PC-9 (cell line): ENCODE data around the gene IL17RE. TPM values are rescaled to one million over a fixed set of nuclear protein-coding genes. Genes with fewer than 3 reads are reported as not detected.

Experiments used
- BruUV-seq: library from RNA; stranded (reverse); fragments of 400-500 nt; replicated peaks from 2 replicates; lab custom pipeline; 2021; lab: Mats Ljungman, UMichigan
- CTCF ChIA-PET: fragments of 300-600 bp; sonication (Branson Sonifier 250); formaldehyde crosslinking; loops from one replicate; lab custom pipeline; 2022; ENCODE audit warnings: antibody characterized with exemption; lab: Charles Lee
- POLR2A ChIA-PET: fragments of 300-600 bp; sonication (Branson Sonifier 250); formaldehyde crosslinking; loops from one replicate; lab custom pipeline; 2022; ENCODE audit warnings: antibody characterized with exemption; ENCODE audit not compliant: unreplicated experiment; lab: Charles Lee
- DNase-seq, 2 experiments: peaks; one replicate each; pipeline versions ENCODE4 v3.0.0 to v3.0.0-alpha.2; 2015 to 2022; ENCODE audit warnings: mixed read lengths in 1 of 2
- H2AFZ ChIP-seq: fragments of 200-600 bp; sonication (generic); 2 replicates; pipeline ENCODE4 v1.8.1; 2017; ENCODE audit warnings: antibody characterized with exemption
- H3F3A ChIP-seq: fragments of 200-600 bp; sonication (generic); 2 replicates; pipeline ENCODE4 v1.8.1; 2017; ENCODE audit warnings: antibody characterized with exemption, mild to moderate bottlenecking, low read depth; ENCODE audit not compliant: insufficient read depth
- H3K27ac ChIP-seq: fragments of 200-600 bp; sonication (generic); 2 replicates; pipeline ENCODE4 v1.6.1; 2016; ENCODE audit warnings: mixed run types
- H3K27me3 ChIP-seq: fragments of 200-600 bp; sonication (generic); 2 replicates; pipeline ENCODE4 v1.6.1; 2016; ENCODE audit warnings: low read depth, mixed run types; ENCODE audit not compliant: insufficient read depth
- H3K36me3 ChIP-seq: fragments of 200-600 bp; sonication (generic); 2 replicates; pipeline ENCODE4 v1.6.1; 2016; ENCODE audit warnings: low read depth, mixed run types
- H3K4me1 ChIP-seq: fragments of 200-600 bp; sonication (generic); replicated peaks from 2 replicates; pipeline ENCODE4 v1.6.1; 2016; ENCODE audit warnings: mixed run types; ENCODE audit not compliant: insufficient read depth
- H3K4me2 ChIP-seq: fragments of 200-600 bp; sonication (generic); 2 replicates; pipeline ENCODE4 v1.6.1; 2017; ENCODE audit warnings: mixed run types
- H3K4me3 ChIP-seq: fragments of 200-600 bp; sonication (generic); 2 replicates; pipeline ENCODE4 v1.6.1; 2016; ENCODE audit warnings: mixed run types
- H3K79me2 ChIP-seq: fragments of 200-600 bp; sonication (generic); 2 replicates; pipeline ENCODE4 v1.6.1; 2017; ENCODE audit warnings: low read depth, mixed run types
- H3K9me2 ChIP-seq: fragments of 200-600 bp; sonication (generic); 2 replicates; pipeline ENCODE4 v1.8.1; 2017; ENCODE audit warnings: mild to moderate bottlenecking; ENCODE audit not compliant: insufficient read depth
- H3K9me3 ChIP-seq: fragments of 200-600 bp; sonication (generic); 2 replicates; pipeline ENCODE4 v1.8.1; 2016; ENCODE audit warnings: low read depth; ENCODE audit not compliant: insufficient read depth
- H4K20me1 ChIP-seq: fragments of 200-600 bp; sonication (generic); 2 replicates; pipeline ENCODE4 v1.8.1; 2017; ENCODE audit not compliant: insufficient read depth
- CTCF ChIP-seq: fragments of 200-600 bp; sonication (generic); conservative IDR thresholded peaks from 2 replicates; pipeline ENCODE4 v1.6.1; 2017; ENCODE audit warnings: mixed run types, antibody characterized with exemption, mild to moderate bottlenecking, moderate library complexity
- EZH2 ChIP-seq: fragments of 200-600 bp; sonication (generic); IDR thresholded peaks from 2 replicates; pipeline ENCODE4 v1.8.0; 2017; ENCODE audit warnings: antibody characterized with exemption, low read depth
- intact Hi-C: fragments of 100-400 bp; cut with micrococcal nuclease; formaldehyde crosslinking; loops from one replicate; pipeline ENCODE4 v1.10.0; 2022; ENCODE audit not compliant: unreplicated experiment
- total RNA-seq: library from RNA; stranded (reverse); gene quantifications from 2 replicates; pipeline ENCODE4 v1.2.3, GENCODE V29; 2021

Gene IL17RE
- total RNA-seq, 1 experiment from 2014 or later: 23.8 TPM

- POLR2A ChIA-PET: interaction anchor here (0.6 kb wide), 1 partner anchor 524 kb away, joined by 4 read pairs; no protein-coding TSS in a partner anchor
- intact Hi-C loops: no loop called here
These were observed 16.3 kb upstream of the IL17RE start for GRCh38 chr3:9886328-9886727.

GRCh38 chr3:9887480-9887879 lies 15.2 kb upstream of the IL17RE start:
- no TSS peak for BruUV-seq
- no peak for TF ChIP-seq CTCF
- no peak for TF ChIP-seq EZH2
- no peaks in the 10 kb centered on the region for H4K20me1 ChIP-seq
- intact Hi-C loops: no loop called here
- H3K27me3 ChIP-seq: no peaks in the 10 kb centered on the region
- CTCF ChIA-PET: no interaction called here
- no peak overlapping the region for H2AFZ ChIP-seq
- H3K36me3 ChIP-seq: no peaks in the 10 kb centered on the region
- no peak overlapping the region for H3K27ac ChIP-seq
- POLR2A ChIA-PET: no interaction called here
- peaks cover 21% of the 10 kb centered on the region for H3K79me2 ChIP-seq
- H3F3A ChIP-seq: peaks cover 38% of the 10 kb centered on the region
- no peaks in the 10 kb centered on the region for H3K9me3 ChIP-seq
- H3K9me2 ChIP-seq: no peaks in the 10 kb centered on the region
- no peak overlapping the region for H3K4me3 ChIP-seq
- H3K4me1 ChIP-seq: peaks cover 33% of the 10 kb centered on the region
- DNase-seq: no peak
- no peak overlapping the region for H3K4me2 ChIP-seq

More at GRCh38 chr3:9886328-9886727, 16.3 kb upstream of the IL17RE start:
- Histone ChIP-seq H4K20me1 (no peaks in the 10 kb centered on the region), H3K79me2 (peaks cover 9% of the 10 kb centered on the region), H3K27me3 (no peaks in the 10 kb centered on the region), H3K4me3 (no peak overlapping the region), H3K27ac (no peak overlapping the region), H3K9me2 (no peaks in the 10 kb centered on the region), H3K36me3 (no peaks in the 10 kb centered on the region), H3K4me1 (peaks cover 27% of the 10 kb centered on the region), H3F3A (peaks cover 33% of the 10 kb centered on the region), H3K9me3 (no peaks in the 10 kb centered on the region), H3K4me2 (no peak overlapping the region), H2AFZ (no peak overlapping the region)
- CTCF ChIA-PET: no interaction called here
- no TSS peak for BruUV-seq
- no peak for DNase-seq
- TF ChIP-seq EZH2 (no peak), CTCF (no peak)

- H3F3A ChIP-seq: peaks cover 42% of the 10 kb centered on the region
- H3K36me3 ChIP-seq: peaks cover 10% of the 10 kb centered on the region
- no peaks in the 10 kb centered on the region for H4K20me1 ChIP-seq
- no peak for DNase-seq
- CTCF ChIA-PET: no interaction called here
- H3K9me3 ChIP-seq: no peaks in the 10 kb centered on the region
- TF ChIP-seq EZH2 (no peak), CTCF (no peak)
- no peaks in the 10 kb centered on the region for H3K27me3 ChIP-seq
- peaks cover 40% of the 10 kb centered on the region for H3K4me1 ChIP-seq
- H3K9me2 ChIP-seq: no peaks in the 10 kb centered on the region
- BruUV-seq: no TSS peak
- intact Hi-C loops: no loop called here
- H3K79me2 ChIP-seq: peaks cover 31% of the 10 kb centered on the region
- POLR2A ChIA-PET: no interaction called here
- no peak overlapping the region for H3K4me2 ChIP-seq
- no peak overlapping the region for H3K4me3 ChIP-seq
- H2AFZ ChIP-seq: no peak overlapping the region
- H3K27ac ChIP-seq: no peak overlapping the region
These were observed 14.1 kb upstream of the IL17RE start for GRCh38 chr3:9888540-9888939.
